ENCODE results near the gene DGKI. TPM values are rescaled to one million over a fixed set of nuclear protein-coding genes. Genes with fewer than 3 reads are reported as not detected.

The DGKI gene
- polyA plus RNA-seq, 2 of the 4 experiments (the other 2 are of a cell fraction): 0.05 to 0.08 TPM

DNA sequence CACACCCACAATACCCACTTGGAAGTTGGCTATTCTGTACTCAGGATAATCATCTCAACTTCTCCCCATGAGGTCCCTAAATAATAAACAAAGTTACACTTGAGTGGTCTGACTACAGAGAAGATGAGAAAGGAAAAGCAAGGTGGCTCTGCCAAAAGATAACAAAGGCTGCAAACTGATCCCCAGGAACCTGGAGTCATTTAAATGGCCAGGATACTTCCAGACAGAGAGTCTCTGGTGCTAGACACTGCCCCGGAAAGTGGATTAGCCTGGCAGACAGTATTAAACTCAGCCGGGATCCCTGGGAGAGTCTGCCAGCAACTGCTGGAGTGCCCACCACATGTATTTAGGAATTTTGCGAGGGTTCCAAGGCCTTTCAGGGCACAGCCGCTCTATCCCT, 93.7 kb downstream of the DGKI start:
- ATAC-seq (no peak), FAIRE-seq (no peak), DNase-seq (ENCODE audit: low read depth in 1 of 2, low spot score in 1 of 2) (no peak)
- Histone ChIP-seq H3K9me3 (no peaks in the 10 kb centered on the region), H3K27ac (no peak overlapping the region), H3K4me3 (no peak overlapping the region), H3K4me2 (no peak overlapping the region), H3K4me1 (no peaks in the 10 kb centered on the region)
- TF ChIP-seq PHF8 (IDR thresholded peaks at IDR 0.05; ENCODE audit: borderline replicate concordance, low read depth) (no peak), HOXB5 (CRISPR knock-in tag; IDR thresholded peaks at IDR 0.05) (no peak), CBX8 (IDR thresholded peaks at IDR 0.05) (no peak), BHLHE40 (IDR thresholded peaks at IDR 0.05; ENCODE audit: low read depth, low read length) (no peak), RCOR1 (IDR thresholded peaks at IDR 0.05; ENCODE audit: low read depth, low read length) (no peak), NR3C1 (IDR thresholded peaks at IDR 0.05) (no peak), RFX5 (IDR thresholded peaks at IDR 0.05) (no peak)
- TF ChIP-seq, protein P1, sequence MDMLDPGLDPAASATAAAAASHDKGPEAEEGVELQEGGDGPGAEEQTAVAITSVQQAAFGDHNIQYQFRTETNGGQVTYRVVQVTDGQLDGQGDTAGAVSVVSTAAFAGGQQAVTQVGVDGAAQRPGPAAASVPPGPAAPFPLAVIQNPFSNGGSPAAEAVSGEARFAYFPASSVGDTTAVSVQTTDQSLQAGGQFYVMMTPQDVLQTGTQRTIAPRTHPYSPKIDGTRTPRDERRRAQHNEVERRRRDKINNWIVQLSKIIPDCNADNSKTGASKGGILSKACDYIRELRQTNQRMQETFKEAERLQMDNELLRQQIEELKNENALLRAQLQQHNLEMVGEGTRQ (IDR thresholded peaks at IDR 0.05): no peak
- 41% methylated on average over 4 of the region's 4 CpGs for WGBS (ENCODE audit: missing lambda C conversion rate)
- POLR2A ChIA-PET: no interaction called here
- CTCF ChIA-PET: no interaction called here

GRCh38 chr7:137751361-137752009, 95.3 kb downstream of the DGKI start:
- no peaks in the 10 kb centered on the region for H3K4me1 ChIP-seq
- 31% methylated on average over 6 of the region's 6 CpGs for WGBS (ENCODE audit: missing lambda C conversion rate)
- no peak for ATAC-seq
- POLR2A ChIA-PET: no interaction called here
- no peaks in the 10 kb centered on the region for H3K9me3 ChIP-seq
- no peak overlapping the region for H3K4me2 ChIP-seq
- no peak for FAIRE-seq
- DNase-seq (ENCODE audit: low read depth in 1 of 2, low spot score in 1 of 2): no peak
- CTCF ChIA-PET: interaction anchor here (0.5 kb wide), 1 partner anchor 1075 kb away, joined by 3 read pairs; no protein-coding TSS in a partner anchor
- no peak overlapping the region for H3K27ac ChIP-seq
- no peak for TF ChIP-seq TFCP2L1 (CRISPR knock-in tag; IDR thresholded peaks at IDR 0.05)
- no peak for TF ChIP-seq JUNB (IDR thresholded peaks at IDR 0.05)
- TF ChIP-seq EHF (CRISPR knock-in tag; IDR thresholded peaks at IDR 0.05): no peak
- TF ChIP-seq ZSCAN20 (CRISPR knock-in tag; IDR thresholded peaks at IDR 0.05): no peak
- TF ChIP-seq RNF2 (IDR thresholded peaks at IDR 0.05; ENCODE audit: borderline replicate concordance, low read depth): no peak
- TF ChIP-seq, protein P2, sequence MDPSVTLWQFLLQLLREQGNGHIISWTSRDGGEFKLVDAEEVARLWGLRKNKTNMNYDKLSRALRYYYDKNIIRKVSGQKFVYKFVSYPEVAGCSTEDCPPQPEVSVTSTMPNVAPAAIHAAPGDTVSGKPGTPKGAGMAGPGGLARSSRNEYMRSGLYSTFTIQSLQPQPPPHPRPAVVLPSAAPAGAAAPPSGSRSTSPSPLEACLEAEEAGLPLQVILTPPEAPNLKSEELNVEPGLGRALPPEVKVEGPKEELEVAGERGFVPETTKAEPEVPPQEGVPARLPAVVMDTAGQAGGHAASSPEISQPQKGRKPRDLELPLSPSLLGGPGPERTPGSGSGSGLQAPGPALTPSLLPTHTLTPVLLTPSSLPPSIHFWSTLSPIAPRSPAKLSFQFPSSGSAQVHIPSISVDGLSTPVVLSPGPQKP (IDR thresholded peaks at IDR 0.05; ENCODE audit: low read depth, low read length): no peak
- no peak for TF ChIP-seq FOXS1 (CRISPR knock-in tag; IDR thresholded peaks at IDR 0.05)
- no peak for TF ChIP-seq HES2 (IDR thresholded peaks at IDR 0.05)
- no peak for TF ChIP-seq REST (IDR thresholded peaks at IDR 0.05)
- no peak for TF ChIP-seq POLR2AphosphoS2 (conservative IDR thresholded peaks at IDR 0.05; ENCODE audit: low read length)
- no peak for TF ChIP-seq HMGXB4 (CRISPR knock-in tag; IDR thresholded peaks at IDR 0.05; ENCODE audit: borderline replicate concordance)
- no peak for TF ChIP-seq ESRRA (IDR thresholded peaks at IDR 0.05; ENCODE audit: borderline replicate concordance, low read length)
- no peak for TF ChIP-seq BHLHE40 (IDR thresholded peaks at IDR 0.05; ENCODE audit: low read depth, low read length)
- TF ChIP-seq MAX (IDR thresholded peaks at IDR 0.05): no peak
- no peak for TF ChIP-seq CBX2 (IDR thresholded peaks at IDR 0.05; ENCODE audit: borderline replicate concordance, low read depth)
- no peak for TF ChIP-seq HEYL (CRISPR knock-in tag; IDR thresholded peaks at IDR 0.05)
- TF ChIP-seq RAD21 (conservative IDR thresholded peaks at IDR 0.05 in 1 of 2, IDR thresholded peaks at IDR 0.05 in 1 of 2): no peak
- no peak for TF ChIP-seq NR3C1 (IDR thresholded peaks at IDR 0.05)
- TF ChIP-seq, protein P1 (IDR thresholded peaks at IDR 0.05): no peak
- H3K4me3 ChIP-seq: no peak overlapping the region
